ENCODE results near the gene AP2B1. TPM values are rescaled to one million over a fixed set of nuclear protein-coding genes. Genes with fewer than 3 reads are reported as not detected.
A peak's percentile ranks its signal among the peaks of the same experiment; 100 is the strongest.

Gene AP2B1
- total and polyA plus RNA-seq, 9 of the 15 experiments (the other 6 are each of a cell fraction or from before 2014, with no cell fraction given): 60.1 to 287 (median 105) TPM

DNA sequence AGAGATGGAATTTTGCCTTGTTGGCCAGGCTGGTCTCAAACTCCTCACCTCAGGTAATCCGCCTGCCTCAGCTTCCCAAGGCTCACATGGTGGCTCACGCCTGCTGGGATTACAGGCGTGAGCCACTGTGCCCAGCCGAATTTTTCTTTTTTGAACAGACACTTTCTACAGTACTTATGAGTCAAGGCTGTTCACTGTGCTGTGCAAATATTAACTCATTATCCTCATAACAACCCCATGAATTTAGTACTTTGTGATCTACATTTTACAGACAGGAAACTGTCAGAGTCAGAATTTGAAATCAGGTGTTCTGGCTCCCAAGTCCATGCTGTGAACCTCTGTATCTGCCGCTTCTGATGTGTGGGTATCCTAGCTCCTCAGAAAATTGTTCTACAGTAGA lies 118.6 kb downstream of the AP2B1 start (continued):
- TF ChIP-seq ZKSCAN3 (CRISPR knock-in tag; IDR thresholded peaks at IDR 0.05) (no peak), ZEB2 (IDR thresholded peaks at IDR 0.05) (no peak), IRF2 (CRISPR knock-in tag; IDR thresholded peaks at IDR 0.05) (no peak), POLR2B (IDR thresholded peaks at IDR 0.05; ENCODE audit: low read depth, partially characterized antibody) (no peak), EP300 (IDR thresholded peaks at IDR 0.05; ENCODE audit: low read length) (no peak), NFE2 (IDR thresholded peaks at IDR 0.05; ENCODE audit: low read depth) (no peak)

DNA sequence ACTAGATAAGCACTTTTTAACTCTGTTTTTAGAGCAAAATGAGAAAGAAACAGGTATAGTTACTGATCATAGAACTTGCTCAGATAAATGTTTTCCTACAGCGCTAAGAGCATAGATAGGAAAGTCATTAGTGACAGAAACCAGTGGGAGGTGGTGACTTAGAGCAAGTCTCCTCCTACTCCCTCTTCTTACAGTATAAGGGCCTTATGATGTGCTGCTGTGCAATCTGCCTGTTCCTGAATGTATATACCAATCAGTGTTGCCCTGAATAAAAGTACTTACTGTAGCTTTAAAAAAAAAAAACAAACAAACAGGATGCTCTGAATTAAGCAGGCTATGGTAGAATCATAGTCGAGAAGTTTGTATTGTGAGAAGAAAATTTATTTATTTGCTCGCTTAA lies 121.0 kb downstream of the AP2B1 start:
- in situ Hi-C loops (cut with MboI): no loop called here
- H3K9me3 ChIP-seq (replicated peaks; ENCODE audit: control insufficient read depth, insufficient read depth, low read depth, low read length): no peaks in the 10 kb centered on the region
- intact Hi-C loops (cut with micrococcal nuclease): no loop called here
- FAIRE-seq (no peak), ATAC-seq (peak; percentile 67), DNase-seq (ENCODE audit: extremely low read depth in 1 of 4, low spot score in 3 of 4) (no peak)
- CTCF ChIA-PET (ENCODE audit: low intra/inter-chr PET ratio): no interaction called here
- H3K9me1 ChIP-seq (ENCODE audit: control insufficient read depth, insufficient read depth, low read length): no peaks in the 10 kb centered on the region
- no peak overlapping the region for H3K27ac ChIP-seq (ENCODE audit: extremely low read depth, low read depth, low read length)
- 76% methylated on average over 3 of the region's 3 CpGs for WGBS (ENCODE audit: insufficient coverage, low coverage, missing lambda C conversion rate)
- peaks cover 60% of the 10 kb centered on the region for H3K36me3 ChIP-seq (ENCODE audit: control insufficient read depth, insufficient read depth, low read length)
- no peak overlapping the region for H2AFZ ChIP-seq (ENCODE audit: low read depth, low read length)
- no TSS peak for BruUV-seq (replicated peaks)
- no peaks in the 10 kb centered on the region for H4K20me1 ChIP-seq (replicated peaks; ENCODE audit: control insufficient read depth, insufficient read depth, low read length)
- H3K27me3 ChIP-seq (ENCODE audit: control insufficient read depth in 2 of 2, insufficient read depth in 2 of 2, low read length in 2 of 2): no peaks in the 10 kb centered on the region
- POLR2A ChIA-PET: interaction anchor here (1.3 kb wide), 1 partner anchor 68 kb away, joined by 5 read pairs; no protein-coding TSS in a partner anchor
- no peaks in the 10 kb centered on the region for H3K79me2 ChIP-seq (ENCODE audit: control insufficient read depth, insufficient read depth, low read length)
- H3K4me2 ChIP-seq (ENCODE audit: insufficient read depth, low read length): no peak overlapping the region
- TF ChIP-seq, protein P1, sequence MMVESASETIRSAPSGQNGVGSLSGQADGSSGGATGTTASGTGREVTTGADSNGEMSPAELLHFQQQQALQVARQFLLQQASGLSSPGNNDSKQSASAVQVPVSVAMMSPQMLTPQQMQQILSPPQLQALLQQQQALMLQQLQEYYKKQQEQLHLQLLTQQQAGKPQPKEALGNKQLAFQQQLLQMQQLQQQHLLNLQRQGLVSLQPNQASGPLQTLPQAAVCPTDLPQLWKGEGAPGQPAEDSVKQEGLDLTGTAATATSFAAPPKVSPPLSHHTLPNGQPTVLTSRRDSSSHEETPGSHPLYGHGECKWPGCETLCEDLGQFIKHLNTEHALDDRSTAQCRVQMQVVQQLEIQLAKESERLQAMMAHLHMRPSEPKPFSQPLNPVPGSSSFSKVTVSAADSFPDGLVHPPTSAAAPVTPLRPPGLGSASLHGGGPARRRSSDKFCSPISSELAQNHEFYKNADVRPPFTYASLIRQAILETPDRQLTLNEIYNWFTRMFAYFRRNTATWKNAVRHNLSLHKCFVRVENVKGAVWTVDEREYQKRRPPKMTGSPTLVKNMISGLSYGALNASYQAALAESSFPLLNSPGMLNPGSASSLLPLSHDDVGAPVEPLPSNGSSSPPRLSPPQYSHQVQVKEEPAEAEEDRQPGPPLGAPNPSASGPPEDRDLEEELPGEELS (CRISPR knock-in tag; IDR thresholded peaks at IDR 0.05; ENCODE audit: borderline replicate concordance): no peak
- TF ChIP-seq, protein P2, sequence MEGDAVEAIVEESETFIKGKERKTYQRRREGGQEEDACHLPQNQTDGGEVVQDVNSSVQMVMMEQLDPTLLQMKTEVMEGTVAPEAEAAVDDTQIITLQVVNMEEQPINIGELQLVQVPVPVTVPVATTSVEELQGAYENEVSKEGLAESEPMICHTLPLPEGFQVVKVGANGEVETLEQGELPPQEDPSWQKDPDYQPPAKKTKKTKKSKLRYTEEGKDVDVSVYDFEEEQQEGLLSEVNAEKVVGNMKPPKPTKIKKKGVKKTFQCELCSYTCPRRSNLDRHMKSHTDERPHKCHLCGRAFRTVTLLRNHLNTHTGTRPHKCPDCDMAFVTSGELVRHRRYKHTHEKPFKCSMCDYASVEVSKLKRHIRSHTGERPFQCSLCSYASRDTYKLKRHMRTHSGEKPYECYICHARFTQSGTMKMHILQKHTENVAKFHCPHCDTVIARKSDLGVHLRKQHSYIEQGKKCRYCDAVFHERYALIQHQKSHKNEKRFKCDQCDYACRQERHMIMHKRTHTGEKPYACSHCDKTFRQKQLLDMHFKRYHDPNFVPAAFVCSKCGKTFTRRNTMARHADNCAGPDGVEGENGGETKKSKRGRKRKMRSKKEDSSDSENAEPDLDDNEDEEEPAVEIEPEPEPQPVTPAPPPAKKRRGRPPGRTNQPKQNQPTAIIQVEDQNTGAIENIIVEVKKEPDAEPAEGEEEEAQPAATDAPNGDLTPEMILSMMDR (IDR thresholded peaks at IDR 0.05 in 2 of 3, conservative IDR thresholded peaks at IDR 0.05 in 1 of 3; ENCODE audit: insufficient read depth in 2 of 3, low read depth in 1 of 3, low read length in 3 of 3): no peak
- H3K4me1 ChIP-seq (replicated peaks in 1 of 2; ENCODE audit: control insufficient read depth in 2 of 2, insufficient read depth in 2 of 2, low read length in 2 of 2): no peaks in the 10 kb centered on the region
- H3K4me3 ChIP-seq: no peak overlapping the region
- no peak overlapping the region for H3K9ac ChIP-seq (ENCODE audit: insufficient read depth in 1 of 2, low read depth in 2 of 2, low read length in 2 of 2)

All from K562 (cell line).